ENCODE results near the gene DUSP12.

- TF ChIP-seq GATA2 (IDR thresholded peaks at IDR 0.05; ENCODE audit: low read depth, low read length): no peak
- no peak for TF ChIP-seq GATA3 (IDR thresholded peaks at IDR 0.05; ENCODE audit: low read depth, low read length)
These were observed 27.2 kb upstream of the DUSP12 start for GRCh38 chr1:161722406-161722805.

All from SH-SY5Y (cell line).